H54 (cell line): ENCODE measurements around the gene TPCN2.

ENCODE experiments used
- DNase-seq: peaks from one replicate; pipeline ENCODE4 v3.0.0; 2011; ENCODE audit warnings: low spot score, mixed read lengths; ENCODE audit not compliant: insufficient read length
- FAIRE-seq: peaks from 3 replicates; lab custom pipeline; 2011; peaks lifted over from hg19 to GRCh38; lab: Jason Lieb, UNC
- POLR2A ChIP-seq: IDR thresholded peaks from 2 replicates; pipeline ENCODE4 v1.6.1; 2011; ENCODE audit warnings: low read depth, mild to moderate bottlenecking, low read length

TPCN2 gene

GRCh38 chr11:69159150-69159852, 110.6 kb downstream of the TPCN2 start:
- FAIRE-seq (no peak), DNase-seq (no peak)
- TF ChIP-seq POLR2A, result no peak

GRCh38 chr11:69160296-69161116, 111.8 kb downstream of the TPCN2 start:
- no peak for FAIRE-seq
- TF ChIP-seq POLR2A, result no peak
- no peak for DNase-seq

GRCh38 chr11:69161117-69161407, 112.3 kb downstream of the TPCN2 start:
- TF ChIP-seq POLR2A, result no peak
- FAIRE-seq (no peak), DNase-seq (no peak)

GRCh38 chr11:69162505-69162904, 113.8 kb downstream of the TPCN2 start:
- FAIRE-seq (no peak), DNase-seq (no peak)
- TF ChIP-seq POLR2A, result no peak

- no peak for FAIRE-seq
- no peak for DNase-seq
- no peak for TF ChIP-seq POLR2A
Observed at GRCh38 chr11:69163842-69164241, 115.1 kb downstream of the TPCN2 start.

GRCh38 chr11:69164824-69165223, 116.1 kb downstream of the TPCN2 start:
- no peak for FAIRE-seq
- no peak for TF ChIP-seq POLR2A

GRCh38 chr11:69165775-69166174, 117.0 kb downstream of the TPCN2 start:
- TF ChIP-seq POLR2A, result no peak
- FAIRE-seq, result no peak
- no peak for DNase-seq

More at GRCh38 chr11:69164824-69165223, 116.1 kb downstream of the TPCN2 start:
- DNase-seq, result no peak

GRCh38 chr11:69166218-69167115, 117.7 kb downstream of the TPCN2 start:
- peak; percentile 94 for DNase-seq
- FAIRE-seq, result no peak
- TF ChIP-seq POLR2A, result no peak

- TF ChIP-seq POLR2A, result no peak
- FAIRE-seq, result no peak
- no peak for DNase-seq
Observed at GRCh38 chr11:69167130-69167915, 118.6 kb downstream of the TPCN2 start.

- TF ChIP-seq POLR2A, result no peak
- no peak for DNase-seq
- no peak for FAIRE-seq
Observed at GRCh38 chr11:69167916-69168691, 119.4 kb downstream of the TPCN2 start.

GRCh38 chr11:69169479-69169878, 120.7 kb downstream of the TPCN2 start:
- DNase-seq (no peak), FAIRE-seq (no peak)
- TF ChIP-seq POLR2A, result no peak

GRCh38 chr11:69170704-69171103, 122.0 kb downstream of the TPCN2 start:
- TF ChIP-seq POLR2A, result no peak
- DNase-seq (no peak), FAIRE-seq (no peak)

- DNase-seq, result no peak
- TF ChIP-seq POLR2A, result no peak
- FAIRE-seq, result no peak
Observed at GRCh38 chr11:69171476-69172240, 122.9 kb downstream of the TPCN2 start.
